DMS114 treated with DMSO at 0.1 percent for 48 hours (cell line): Measurements from ENCODE around the gene MYO7A.

Source experiments
- DNase-seq: peaks from one replicate; lab custom pipeline; 2025; ENCODE audit not compliant: unreplicated experiment; lab: John Stamatoyannopoulos, UW

Gene MYO7A

DNA sequence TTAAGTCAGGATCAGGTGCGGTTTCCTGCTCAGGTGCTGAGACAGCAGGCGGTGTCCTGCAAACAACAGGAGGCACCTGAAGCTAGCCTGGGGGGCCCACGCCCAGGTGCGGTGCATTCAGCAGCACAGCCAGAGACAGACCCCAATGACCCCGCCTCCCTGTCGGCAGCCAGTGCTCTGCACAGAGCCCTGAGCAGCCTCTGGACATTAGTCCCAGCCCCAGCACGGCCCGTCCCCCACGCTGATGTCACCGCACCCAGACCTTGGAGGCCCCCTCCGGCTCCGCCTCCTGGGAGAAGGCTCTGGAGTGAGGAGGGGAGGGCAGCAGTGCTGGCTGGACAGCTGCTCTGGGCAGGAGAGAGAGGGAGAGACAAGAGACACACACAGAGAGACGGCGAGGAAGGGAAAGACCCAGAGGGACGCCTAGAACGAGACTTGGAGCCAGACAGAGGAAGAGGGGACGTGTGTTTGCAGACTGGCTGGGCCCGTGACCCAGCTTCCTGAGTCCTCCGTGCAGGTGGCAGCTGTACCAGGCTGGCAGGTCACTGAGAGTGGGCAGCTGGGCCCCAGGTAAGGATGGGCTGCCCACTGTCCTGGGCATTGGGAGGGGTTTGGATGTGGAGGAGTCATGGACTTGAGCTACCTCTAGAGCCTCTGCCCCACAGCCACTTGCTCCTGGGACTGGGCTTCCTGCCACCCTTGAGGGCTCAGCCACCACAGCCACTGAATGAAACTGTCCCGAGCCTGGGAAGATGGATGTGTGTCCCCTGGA is at the start of gene MYO7A:
Gene MYO7A (plus strand): TSS at position 327 of the 772 bp plus-strand sequence. CDS start 2,389 bp downstream, outside the sequence.
- no peak for DNase-seq

DNA sequence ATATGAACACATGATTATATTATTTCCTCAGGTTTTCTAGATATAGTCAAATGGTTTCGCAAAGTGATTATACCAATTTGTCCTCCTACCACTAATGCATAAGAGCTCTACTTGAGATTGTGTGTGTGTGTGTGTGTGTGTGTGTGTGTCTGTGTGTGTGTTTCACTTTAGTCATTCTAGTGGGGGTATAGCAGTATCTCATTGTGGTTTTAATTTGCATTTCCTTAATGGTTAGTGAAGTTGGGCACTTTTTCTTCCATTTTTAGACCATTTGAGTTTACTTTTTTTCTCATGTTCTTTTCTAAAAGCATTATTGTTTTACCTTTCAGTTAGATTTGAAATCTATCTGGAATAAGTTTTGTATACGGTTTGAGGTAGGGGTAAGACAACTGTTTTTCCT is 48.4 kb upstream of the MYO7A start:
- DNase-seq, result no peak

DNA sequence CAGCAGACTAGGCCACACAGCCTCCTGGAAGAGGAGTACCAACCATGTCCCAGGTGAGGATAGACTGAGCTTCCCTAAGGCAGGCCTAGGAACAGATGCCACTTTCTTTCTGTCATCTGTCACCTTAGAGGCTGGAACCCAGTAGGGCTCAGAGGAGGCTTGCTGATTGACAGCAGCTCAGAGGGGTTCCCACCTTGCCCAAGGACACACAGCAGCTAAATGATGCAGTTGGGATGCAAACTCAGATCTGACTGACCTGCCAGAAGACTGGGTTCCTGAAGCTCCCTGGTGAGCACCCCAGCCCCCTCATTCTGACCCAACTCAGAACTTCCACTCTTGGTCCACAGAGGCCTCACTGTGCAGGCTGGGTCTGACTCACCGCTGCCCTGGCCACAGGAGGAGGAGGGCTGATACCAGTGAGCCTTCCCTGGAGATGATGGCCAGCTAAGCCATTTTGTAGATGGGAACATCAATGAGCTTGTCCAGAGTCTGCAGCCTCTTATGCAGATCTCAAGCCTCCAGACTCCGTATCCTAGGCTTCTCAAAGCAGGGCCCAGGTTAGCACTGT is 47.3 kb upstream of the MYO7A start:
- DNase-seq, result no peak

DNA sequence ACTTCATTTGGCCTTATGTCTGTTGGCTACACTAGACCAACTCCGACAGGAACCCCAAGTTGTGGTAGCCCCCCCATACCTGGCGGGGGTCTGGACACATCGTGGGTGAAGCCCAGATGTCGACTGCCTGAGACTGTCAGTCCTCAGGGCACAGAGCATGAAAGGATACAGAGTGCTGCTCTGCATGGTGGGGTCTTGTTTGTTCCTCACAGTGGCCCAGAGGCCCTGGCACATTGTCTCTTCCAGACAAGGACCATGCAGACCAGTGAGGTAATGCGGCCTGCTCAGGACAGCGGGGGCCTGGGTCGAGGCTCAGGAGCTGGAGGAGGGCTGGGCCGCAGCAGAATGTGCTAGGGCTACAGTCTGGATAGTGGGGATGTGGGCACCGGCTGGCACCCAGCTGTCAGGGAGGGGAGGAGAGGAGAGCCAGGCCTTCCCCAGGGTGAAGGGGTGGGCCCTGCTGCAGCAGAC is 46.6 kb upstream of the MYO7A start:
- DNase-seq, result no peak

DNA sequence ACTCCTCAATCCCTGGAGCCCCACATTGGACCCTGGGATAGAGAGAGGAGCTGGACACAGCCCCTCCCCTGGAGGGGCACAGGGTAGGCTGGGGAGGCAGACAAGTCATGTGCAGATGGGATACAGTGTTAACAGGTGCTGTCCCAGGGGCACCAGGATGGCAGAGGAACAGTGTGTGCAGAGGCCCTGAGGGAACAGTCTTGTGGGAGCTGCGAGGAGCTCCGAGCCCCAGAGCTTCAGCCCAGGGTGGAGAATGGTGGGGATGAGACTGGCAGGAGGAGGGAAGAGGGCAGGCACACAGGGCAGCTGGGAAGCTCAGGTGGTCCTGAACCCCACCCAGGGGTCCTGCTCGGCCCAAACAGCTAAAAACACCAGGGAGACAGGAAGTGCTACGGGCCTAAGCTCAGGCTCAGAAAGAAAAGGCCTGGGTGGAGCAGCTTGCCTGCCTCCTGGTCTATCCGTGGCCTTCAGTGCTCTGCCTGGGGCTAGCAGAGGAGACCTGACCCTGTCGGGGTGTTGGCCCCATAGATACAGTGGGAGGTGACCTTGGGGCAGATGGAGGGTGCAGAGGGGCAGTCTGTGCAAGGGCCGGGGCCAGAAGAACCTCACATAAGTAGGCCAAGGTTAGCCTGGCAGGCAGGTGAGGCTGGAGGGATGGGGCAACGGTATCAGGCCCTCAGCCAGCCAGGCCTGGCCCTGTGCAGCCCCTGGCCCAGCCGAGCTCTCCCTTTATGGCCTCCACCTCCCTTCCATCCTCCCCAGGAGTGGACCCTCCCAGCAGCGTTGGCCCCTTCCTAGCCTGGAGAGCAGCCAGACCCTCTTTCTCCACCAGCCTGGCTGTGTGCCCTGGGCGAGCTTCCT is 45.8 kb upstream of the MYO7A start:
- no peak for DNase-seq

DNA sequence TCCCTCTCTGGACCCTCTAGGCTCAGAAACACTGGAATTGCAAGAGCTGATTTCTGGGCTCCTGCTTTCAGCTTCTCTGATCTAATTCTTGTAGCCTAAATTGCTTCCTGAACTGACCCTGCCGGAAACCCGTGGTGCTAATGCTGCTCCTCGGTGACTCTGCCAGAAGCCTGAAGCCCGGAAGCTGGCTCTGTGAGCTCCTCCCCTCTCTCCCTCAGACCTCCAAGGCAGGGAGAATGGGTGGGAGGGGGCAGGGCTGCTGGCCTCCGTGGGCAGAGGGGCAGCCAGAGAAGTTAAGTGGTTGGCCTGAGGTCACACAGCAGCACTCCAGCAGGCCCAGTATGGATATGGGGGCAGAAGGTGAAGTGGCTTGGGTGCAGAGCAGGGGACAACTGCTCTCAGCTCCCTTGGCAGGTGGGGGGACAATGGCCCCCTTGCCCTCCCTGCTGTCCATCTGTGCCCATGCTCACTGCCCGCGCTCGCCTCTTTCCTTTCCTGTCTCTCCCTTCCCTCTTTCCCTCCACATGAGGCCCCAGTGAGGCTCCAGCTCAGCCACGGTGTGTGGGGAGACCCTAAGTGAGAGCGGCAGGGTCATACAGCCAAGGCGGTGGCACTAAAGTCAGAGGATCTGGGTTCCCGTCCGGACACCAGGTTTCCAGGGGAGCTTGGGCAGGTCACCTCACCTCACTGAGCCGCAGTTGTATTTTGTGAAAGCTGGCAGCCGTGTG is 45.0 kb upstream of the MYO7A start:
- DNase-seq, result no peak

DNA sequence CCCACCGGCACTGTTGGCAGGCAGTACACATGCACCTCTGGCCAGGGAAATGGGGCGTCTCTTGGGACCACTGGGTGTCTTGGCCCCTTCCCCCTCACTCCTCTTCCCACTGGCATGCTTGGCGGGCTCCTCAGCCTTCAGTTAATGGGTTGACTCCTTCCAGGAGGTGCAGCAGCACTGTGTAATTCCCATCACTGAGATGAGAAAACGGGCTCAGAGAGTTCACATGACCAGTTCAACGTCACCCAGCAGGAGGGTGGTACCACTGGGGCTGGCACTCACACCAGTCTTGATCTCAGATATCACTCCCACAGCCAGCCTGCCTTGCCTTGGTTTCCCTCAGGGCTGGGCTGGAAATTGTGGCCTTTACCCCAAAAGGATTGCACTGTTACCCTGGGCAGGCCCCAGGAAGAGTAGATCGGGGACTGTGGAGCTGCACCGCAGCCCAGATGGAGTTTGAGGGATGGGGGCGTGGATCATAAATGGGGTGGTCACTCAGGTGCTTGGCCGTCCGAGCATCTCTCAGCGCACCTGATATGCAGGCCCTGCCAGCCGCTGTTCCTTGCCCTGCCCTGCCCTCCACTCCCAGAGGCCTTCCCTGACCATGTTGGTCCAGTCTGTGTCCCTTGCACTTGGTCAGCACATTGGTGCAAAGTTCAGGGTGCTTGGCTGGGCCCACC is 44.3 kb upstream of the MYO7A start:
- no peak for DNase-seq

DNA sequence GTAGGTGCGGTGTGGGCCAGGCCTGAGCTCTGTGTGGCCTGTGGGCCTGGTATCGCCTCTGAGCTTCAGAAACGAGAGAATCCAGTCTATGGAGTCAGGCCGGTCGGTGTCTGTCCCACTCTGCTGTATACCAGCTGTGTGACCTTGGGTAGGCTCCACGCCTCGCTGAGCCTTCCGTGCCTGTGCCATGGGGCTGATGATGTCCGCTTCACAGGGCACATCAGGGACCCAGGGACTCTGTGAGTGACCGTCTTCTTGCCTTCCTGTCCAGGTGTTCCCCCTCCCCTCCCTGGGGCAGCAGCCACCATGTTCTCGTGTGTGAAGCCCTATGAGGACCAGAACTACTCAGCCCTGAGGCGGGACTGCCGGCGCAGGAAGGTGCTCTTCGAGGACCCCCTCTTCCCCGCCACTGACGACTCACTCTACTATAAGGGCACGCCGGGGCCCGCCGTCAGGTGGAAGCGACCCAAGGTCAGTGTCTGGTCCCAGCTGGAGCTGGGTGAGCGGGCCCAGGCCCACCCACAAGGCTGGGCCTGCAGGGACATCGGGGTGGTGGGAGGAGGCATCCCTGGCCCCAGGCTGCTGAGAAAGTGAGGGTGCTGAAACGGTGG is 43.4 kb upstream of the MYO7A start:
- no peak for DNase-seq

DNA sequence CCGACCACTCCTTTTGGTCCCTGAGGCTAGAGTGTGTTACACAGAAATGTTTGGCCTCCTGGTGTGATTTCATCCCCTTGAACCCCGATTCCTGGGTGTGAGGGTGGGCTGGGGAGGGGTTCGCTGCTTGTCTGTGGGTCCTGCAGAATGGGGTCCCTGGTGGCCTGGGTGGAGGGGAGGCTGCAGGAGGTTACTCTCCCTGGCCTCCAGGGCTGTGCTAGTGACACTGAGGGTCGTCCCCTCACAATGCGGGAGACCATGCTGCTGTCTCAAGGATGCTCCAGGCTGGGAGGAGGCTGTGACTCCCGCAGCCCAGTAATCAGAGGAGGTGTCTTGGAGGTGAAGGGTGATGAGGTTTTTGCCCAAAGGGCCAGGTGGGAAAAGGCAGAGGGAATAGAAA is 42.4 kb upstream of the MYO7A start:
- DNase-seq, result no peak

DNA sequence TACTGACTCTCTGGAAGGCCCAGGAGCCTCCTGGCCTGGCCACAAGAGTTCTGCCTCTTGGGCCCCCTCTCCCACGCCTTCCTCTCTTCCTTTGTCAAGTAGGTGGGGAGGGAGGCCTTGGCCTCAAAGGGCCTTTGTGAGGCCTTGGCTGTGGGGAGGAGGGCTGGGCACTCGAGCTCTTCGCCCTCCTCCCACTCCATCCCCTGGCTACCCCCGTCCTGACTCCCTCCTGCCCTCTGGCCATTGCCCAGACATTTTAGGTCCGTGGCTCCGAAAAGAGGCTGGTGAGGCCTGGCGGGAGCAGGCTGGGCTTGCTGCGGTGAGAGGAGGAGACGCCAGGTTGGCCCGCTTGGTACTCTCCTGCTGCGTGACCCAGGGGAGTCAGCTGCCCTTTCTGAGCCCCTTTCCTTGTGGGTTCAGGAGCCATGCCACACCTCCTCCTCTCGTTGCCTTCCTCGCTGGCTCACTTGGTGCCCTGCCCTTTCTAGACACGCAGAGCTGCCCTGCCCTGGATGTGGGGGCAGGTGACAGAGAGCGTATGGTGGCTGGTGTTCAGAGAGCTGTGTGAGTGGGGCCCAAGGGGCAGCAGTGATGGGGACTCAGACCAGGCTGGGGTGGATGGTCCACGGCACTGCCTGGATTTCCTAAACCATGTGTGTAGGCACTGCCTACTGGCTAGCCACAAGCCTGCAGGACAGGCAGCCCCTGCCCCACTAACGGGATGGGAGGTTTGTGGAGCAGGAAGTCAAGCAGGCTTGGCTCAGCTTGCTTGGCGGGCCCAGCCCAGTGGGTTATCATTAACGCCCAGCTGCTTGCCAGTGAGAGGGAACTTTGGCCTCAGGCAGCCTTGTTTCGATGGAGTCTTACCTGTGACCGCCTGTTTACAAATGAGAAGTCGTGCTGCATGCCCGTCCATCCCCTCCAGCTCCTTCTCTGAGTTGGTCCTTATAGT is 41.2 kb upstream of the MYO7A start:
- no peak for DNase-seq

DNA sequence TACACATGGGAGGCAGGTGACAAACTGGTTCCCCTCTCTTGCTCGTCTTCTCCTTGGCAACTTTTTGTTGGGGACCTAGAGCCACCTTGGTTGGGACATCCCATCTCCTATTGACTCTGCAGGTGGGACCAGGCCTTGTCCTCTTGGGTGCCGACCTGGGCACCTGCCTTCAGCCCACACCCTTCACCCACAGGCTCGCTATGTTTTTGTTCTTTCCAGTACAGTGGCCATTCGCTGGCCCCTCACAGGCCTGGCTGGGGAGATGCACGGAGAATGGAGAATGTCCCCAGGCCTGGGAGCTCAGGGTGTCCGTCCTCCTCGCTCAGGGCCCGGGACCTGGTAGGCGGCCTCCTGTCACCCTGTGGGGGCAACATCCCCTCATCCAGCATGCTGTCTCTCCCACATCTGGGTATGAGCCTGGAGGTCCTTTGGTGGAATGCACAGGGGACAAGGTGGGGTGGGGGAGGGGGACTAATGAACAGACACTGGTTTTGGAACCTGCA is 40.3 kb upstream of the MYO7A start:
- DNase-seq, result no peak

DNA sequence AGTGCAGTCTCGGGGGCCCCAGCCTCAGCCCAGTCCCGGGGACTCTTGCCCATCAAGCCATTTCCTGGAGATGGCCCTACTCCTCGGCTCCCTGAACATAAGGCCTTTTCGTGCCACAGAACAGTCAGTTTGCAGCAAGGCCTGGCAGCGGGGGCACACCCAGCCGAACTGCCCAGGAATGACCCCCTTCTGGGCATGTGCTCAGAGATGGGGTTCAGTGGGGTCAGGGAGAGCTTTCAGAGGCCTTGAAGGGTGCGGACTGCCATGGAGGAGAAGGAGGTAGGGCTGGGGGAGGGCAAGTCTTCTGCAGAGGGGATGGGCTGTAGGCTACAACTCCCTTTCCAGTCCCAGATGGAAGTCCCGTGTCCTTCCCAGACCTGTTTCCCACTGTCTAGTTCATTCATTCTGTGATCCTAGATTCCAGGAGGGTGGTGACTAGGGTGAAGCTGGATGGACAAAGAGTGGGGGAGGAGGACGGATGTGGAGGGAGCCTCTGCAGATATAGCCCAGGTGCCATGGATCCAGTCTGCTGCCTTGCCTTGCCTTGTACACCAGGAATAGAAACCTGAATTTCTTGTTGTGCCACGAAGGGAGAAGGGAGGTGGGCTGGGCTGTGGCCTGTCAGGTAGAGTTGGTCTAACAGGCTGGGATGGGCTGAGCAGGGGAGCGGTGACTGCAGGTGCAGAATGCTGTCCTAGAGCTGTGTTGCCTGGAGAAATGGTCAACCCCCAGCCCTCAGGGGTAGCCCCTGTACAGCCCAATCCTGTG is 39.6 kb upstream of the MYO7A start:
- no peak for DNase-seq

DNA sequence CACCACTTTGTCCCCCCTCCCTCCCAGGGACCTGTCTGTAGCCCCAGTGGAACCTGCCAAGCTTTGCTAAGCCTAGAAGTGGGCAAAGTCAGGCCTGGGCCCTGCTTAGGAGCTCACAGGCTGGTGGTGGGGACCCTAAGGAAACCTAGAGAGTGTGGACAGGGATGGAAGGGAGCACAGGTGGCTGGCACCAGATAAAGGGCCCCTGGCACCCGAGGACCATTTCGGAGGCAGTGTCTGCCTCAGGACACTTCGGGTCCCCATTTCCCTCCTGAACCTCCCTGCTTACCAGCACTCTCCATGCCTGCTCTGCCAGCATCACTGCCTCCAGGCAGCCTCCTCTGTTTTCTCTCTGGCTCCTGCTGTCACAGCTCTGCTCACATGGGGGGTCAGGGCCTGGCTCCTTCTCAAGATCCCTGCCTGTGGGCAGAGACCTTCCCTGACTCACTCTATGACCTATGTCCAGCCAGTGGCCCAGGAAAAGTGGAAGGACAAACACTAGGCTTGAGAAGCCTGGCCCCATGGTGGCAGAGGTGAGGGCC is 39.0 kb upstream of the MYO7A start:
- no peak for DNase-seq

DNA sequence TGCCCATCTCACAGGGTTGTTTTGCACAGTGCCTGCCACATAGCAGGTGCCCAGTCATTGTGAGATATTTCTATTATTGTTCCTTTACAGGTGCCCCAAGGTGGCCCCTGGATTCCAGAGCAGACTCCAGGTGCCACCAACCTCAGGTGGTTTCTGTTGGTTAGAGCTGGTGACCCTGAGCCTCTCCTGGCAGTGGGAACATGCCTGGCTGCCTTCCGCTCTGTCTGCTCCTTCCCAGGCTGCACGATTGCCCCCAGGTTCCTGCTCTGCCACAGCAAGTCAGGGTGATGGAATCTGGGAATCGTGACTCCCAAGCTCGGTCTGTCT is 38.0 kb upstream of the MYO7A start:
- no peak for DNase-seq

DNA sequence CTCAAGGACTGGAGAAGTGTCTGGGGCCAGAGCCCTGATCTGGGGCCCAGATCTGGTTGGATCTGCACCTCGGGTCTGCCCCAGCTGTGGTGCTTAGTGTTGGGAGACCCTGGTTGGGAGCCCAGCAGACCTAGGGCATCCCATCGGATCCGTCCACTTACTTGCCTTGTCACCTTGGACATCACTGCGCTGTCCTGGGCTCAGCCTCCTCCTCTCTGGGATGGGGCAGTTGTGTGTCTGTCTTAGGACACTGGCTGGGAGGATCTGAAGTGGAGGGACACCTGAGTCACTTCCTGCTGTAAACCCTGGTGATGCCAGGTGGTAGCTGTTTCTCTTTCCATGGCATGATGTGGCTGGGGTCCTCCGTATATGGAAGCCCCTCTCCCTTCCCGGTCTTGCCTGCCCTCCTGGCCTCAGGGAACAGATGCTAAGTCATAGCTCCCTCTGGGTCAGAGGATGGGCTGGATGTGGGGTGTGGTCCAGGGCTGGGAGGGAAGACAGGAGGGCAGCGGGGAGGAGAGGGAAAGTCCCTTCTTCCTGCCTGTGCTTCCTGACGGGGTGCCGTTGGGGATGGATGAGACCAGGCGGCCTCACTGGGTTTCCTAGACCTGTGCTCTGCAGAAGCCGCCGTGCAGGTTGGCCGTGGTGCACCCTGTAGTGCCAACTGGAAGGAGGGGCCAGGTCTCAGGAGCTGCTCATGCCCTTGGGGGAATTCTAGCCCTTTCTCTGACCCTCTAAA is 37.5 kb upstream of the MYO7A start:
- DNase-seq, result no peak

DNA sequence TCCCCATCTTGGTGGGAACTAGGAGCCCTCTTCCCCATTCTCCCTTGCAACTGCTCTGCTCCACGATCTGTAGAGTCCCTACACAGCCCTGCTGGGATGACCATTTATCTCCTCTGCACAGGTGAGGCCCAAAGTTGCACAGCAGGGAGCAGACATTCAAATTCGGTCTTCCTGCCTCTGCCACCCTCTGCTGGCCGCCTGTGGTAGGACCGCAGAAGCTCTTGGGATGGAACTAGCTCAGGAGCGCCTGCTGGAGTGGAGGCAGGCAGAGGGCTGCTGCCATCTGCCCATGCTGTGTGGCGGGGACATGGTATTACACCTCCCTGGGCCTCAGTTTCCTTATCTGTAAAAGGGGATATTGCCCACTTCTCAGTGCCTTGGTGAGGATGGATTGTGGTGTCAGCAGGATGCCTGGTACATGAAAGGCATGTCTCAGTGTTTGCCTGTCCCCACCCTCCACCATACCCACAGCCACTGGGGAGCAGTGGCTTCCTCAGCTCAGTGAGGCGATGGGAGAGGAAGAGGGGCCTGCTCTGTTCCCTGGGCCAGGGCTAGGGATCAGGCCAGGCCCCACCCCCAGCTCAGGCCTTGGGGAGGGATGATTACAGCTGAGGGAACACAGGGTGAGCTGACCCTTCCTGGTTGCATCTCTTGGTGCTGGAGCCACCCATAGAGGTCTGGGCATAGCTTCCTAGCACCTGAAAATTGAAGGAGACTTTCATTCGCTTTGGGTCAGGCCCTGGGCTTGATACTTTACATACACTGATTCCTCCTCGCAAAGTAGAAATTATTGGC is 36.7 kb upstream of the MYO7A start:
- peak; percentile 50 for DNase-seq

DNA sequence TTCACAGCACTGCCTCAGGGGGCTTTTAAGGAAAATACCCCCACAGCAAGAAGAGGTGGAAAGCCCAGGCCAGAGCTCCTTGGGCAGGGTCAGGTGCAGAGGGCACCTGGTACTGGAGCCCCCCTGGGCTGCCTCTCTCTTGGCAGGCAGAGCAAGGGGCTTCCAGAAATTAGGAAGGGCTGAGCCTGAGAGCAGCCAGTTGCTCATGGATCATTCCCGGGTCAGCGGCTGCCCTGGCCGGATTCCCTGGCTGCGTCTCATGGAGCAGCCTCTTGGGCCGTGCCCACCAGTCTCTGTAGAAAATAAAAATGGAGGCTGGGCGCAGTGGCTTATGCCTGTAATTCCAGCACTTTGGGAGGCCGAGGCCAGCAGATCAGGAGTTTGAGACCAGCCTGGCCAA is 35.7 kb upstream of the MYO7A start:
- no peak for DNase-seq
